ENCODE measurements around the gene NRXN3.

Gene NRXN3

DNA sequence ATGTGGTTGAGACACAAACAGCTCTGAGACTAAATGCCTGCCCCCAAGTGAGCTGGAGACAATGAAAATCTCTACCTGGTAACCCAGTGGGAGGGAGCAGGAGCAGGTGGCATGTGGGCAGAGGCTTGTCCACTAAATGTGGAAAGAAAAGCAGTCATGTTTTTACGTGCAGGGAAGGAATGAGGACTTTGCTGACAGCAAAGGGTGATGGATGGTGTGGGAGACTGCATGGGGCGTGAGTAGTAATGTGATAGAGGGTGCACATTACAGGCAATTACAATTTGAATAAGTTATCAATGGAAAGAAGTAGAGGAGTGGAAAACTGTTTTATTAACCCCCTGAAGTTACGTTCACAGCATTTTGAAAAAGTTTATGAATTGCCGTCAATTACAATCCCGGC lies 176.6 kb downstream of the NRXN3 start:
- H3K4me1 ChIP-seq (ENCODE audit: control insufficient read depth, insufficient read depth, low read length): no peaks in the 10 kb centered on the region
- ChIA-PET POLR2A (no interaction called here), CTCF (interaction anchor here (0.8 kb wide), 1 partner anchor 18 kb away, joined by 3 read pairs; no protein-coding TSS in a partner anchor)
- no peaks in the 10 kb centered on the region for H3K9me3 ChIP-seq (ENCODE audit: control insufficient read depth, insufficient read depth, low read depth, low read length)
- H3K4me3 ChIP-seq (ENCODE audit: low read depth, low read length): no peak overlapping the region
- H3K27ac ChIP-seq (ENCODE audit: extremely low read depth, low read depth, low read length): no peak overlapping the region
- TF ChIP-seq, protein P1, sequence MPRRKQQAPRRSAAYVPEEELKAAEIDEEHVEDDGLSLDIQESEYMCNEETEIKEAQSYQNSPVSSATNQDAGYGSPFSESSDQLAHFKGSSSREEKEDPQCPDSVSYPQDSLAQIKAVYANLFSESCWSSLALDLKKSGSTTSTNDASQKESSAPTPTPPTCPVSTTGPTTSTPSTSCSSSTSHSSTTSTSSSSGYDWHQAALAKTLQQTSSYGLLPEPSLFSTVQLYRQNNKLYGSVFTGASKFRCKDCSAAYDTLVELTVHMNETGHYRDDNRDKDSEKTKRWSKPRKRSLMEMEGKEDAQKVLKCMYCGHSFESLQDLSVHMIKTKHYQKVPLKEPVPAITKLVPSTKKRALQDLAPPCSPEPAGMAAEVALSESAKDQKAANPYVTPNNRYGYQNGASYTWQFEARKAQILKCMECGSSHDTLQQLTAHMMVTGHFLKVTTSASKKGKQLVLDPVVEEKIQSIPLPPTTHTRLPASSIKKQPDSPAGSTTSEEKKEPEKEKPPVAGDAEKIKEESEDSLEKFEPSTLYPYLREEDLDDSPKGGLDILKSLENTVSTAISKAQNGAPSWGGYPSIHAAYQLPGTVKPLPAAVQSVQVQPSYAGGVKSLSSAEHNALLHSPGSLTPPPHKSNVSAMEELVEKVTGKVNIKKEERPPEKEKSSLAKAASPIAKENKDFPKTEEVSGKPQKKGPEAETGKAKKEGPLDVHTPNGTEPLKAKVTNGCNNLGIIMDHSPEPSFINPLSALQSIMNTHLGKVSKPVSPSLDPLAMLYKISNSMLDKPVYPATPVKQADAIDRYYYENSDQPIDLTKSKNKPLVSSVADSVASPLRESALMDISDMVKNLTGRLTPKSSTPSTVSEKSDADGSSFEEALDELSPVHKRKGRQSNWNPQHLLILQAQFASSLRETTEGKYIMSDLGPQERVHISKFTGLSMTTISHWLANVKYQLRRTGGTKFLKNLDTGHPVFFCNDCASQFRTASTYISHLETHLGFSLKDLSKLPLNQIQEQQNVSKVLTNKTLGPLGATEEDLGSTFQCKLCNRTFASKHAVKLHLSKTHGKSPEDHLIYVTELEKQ (tag by site-specific recombination; IDR thresholded peaks at IDR 0.05; ENCODE audit: borderline replicate concordance): no peak
- no peak for TF ChIP-seq ZNF544 (tag by site-specific recombination; IDR thresholded peaks at IDR 0.05)
- no peak for TF ChIP-seq GLI2 (tag by site-specific recombination; IDR thresholded peaks at IDR 0.05; ENCODE audit: borderline replicate concordance, low read depth)
- no peak for TF ChIP-seq ZNF571 (tag by site-specific recombination; IDR thresholded peaks at IDR 0.05)
- TF ChIP-seq ZNF311 (tag by site-specific recombination; IDR thresholded peaks at IDR 0.05; ENCODE audit: borderline replicate concordance): no peak
- TF ChIP-seq, protein P2, sequence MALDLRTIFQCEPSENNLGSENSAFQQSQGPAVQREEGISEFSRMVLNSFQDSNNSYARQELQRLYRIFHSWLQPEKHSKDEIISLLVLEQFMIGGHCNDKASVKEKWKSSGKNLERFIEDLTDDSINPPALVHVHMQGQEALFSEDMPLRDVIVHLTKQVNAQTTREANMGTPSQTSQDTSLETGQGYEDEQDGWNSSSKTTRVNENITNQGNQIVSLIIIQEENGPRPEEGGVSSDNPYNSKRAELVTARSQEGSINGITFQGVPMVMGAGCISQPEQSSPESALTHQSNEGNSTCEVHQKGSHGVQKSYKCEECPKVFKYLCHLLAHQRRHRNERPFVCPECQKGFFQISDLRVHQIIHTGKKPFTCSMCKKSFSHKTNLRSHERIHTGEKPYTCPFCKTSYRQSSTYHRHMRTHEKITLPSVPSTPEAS (tag by site-specific recombination; IDR thresholded peaks at IDR 0.05): no peak
- no peaks in the 10 kb centered on the region for H3K36me3 ChIP-seq (ENCODE audit: control insufficient read depth in 2 of 2, insufficient read depth in 1 of 2, low read length in 2 of 2)

DNA sequence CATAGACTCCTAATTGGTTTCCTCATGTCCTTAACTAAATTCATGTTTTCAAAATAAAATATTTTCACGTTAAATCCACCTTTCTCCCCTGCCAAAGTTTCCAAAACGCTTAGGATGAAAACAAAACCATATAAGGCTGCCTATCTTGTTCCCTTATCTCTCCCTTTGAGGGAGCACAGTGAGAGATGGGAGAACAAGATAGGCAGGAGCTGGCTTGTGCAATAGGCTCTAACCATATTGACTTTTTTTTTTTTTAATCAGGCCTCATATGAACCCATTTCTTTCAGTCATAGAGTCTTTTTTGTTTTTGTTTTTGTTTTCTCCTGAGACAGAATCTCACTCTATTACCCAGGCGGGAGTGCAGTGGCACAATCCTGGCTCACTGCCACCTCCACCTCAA lies 184.9 kb downstream of the NRXN3 start:
- H3K4me1 ChIP-seq (ENCODE audit: control insufficient read depth, insufficient read depth, low read length): no peaks in the 10 kb centered on the region
- no peaks in the 10 kb centered on the region for H3K9me3 ChIP-seq (ENCODE audit: control insufficient read depth, insufficient read depth, low read depth, low read length)
- no peaks in the 10 kb centered on the region for H3K36me3 ChIP-seq (ENCODE audit: control insufficient read depth in 2 of 2, insufficient read depth in 1 of 2, low read length in 2 of 2)
- H3K27ac ChIP-seq (ENCODE audit: extremely low read depth, low read depth, low read length): no peak overlapping the region
- ChIA-PET POLR2A (no interaction called here), CTCF (no interaction called here)
- no peak overlapping the region for H3K4me3 ChIP-seq (ENCODE audit: low read depth, low read length)
- no peak for TF ChIP-seq BCL11A (tag by site-specific recombination; IDR thresholded peaks at IDR 0.05; ENCODE audit: low read depth)
- TF ChIP-seq, protein P3, sequence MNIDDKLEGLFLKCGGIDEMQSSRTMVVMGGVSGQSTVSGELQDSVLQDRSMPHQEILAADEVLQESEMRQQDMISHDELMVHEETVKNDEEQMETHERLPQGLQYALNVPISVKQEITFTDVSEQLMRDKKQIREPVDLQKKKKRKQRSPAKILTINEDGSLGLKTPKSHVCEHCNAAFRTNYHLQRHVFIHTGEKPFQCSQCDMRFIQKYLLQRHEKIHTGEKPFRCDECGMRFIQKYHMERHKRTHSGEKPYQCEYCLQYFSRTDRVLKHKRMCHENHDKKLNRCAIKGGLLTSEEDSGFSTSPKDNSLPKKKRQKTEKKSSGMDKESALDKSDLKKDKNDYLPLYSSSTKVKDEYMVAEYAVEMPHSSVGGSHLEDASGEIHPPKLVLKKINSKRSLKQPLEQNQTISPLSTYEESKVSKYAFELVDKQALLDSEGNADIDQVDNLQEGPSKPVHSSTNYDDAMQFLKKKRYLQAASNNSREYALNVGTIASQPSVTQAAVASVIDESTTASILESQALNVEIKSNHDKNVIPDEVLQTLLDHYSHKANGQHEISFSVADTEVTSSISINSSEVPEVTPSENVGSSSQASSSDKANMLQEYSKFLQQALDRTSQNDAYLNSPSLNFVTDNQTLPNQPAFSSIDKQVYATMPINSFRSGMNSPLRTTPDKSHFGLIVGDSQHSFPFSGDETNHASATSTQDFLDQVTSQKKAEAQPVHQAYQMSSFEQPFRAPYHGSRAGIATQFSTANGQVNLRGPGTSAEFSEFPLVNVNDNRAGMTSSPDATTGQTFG (tag by site-specific recombination; IDR thresholded peaks at IDR 0.05; ENCODE audit: borderline replicate concordance): no peak
- TF ChIP-seq ZNF626 (tag by site-specific recombination; IDR thresholded peaks at IDR 0.05): no peak
- TF ChIP-seq ZNF146 (tag by site-specific recombination; IDR thresholded peaks at IDR 0.05): no peak
- no peak for TF ChIP-seq KLF10 (tag by site-specific recombination; IDR thresholded peaks at IDR 0.05)
- no peak for TF ChIP-seq ZNF223 (tag by site-specific recombination; IDR thresholded peaks at IDR 0.05)
- TF ChIP-seq, protein P4, sequence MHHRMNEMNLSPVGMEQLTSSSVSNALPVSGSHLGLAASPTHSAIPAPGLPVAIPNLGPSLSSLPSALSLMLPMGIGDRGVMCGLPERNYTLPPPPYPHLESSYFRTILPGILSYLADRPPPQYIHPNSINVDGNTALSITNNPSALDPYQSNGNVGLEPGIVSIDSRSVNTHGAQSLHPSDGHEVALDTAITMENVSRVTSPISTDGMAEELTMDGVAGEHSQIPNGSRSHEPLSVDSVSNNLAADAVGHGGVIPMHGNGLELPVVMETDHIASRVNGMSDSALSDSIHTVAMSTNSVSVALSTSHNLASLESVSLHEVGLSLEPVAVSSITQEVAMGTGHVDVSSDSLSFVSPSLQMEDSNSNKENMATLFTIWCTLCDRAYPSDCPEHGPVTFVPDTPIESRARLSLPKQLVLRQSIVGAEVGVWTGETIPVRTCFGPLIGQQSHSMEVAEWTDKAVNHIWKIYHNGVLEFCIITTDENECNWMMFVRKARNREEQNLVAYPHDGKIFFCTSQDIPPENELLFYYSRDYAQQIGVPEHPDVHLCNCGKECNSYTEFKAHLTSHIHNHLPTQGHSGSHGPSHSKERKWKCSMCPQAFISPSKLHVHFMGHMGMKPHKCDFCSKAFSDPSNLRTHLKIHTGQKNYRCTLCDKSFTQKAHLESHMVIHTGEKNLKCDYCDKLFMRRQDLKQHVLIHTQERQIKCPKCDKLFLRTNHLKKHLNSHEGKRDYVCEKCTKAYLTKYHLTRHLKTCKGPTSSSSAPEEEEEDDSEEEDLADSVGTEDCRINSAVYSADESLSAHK (tag by site-specific recombination; IDR thresholded peaks at IDR 0.05): no peak
- no peak for TF ChIP-seq ZNF175 (tag by site-specific recombination; IDR thresholded peaks at IDR 0.05)
- TF ChIP-seq, protein P5, sequence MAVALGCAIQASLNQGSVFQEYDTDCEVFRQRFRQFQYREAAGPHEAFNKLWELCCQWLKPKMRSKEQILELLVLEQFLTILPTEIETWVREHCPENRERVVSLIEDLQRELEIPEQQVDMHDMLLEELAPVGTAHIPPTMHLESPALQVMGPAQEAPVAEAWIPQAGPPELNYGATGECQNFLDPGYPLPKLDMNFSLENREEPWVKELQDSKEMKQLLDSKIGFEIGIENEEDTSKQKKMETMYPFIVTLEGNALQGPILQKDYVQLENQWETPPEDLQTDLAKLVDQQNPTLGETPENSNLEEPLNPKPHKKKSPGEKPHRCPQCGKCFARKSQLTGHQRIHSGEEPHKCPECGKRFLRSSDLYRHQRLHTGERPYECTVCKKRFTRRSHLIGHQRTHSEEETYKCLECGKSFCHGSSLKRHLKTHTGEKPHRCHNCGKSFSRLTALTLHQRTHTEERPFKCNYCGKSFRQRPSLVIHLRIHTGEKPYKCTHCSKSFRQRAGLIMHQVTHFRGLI (tag by site-specific recombination; IDR thresholded peaks at IDR 0.05): no peak
- TF ChIP-seq, protein P6, sequence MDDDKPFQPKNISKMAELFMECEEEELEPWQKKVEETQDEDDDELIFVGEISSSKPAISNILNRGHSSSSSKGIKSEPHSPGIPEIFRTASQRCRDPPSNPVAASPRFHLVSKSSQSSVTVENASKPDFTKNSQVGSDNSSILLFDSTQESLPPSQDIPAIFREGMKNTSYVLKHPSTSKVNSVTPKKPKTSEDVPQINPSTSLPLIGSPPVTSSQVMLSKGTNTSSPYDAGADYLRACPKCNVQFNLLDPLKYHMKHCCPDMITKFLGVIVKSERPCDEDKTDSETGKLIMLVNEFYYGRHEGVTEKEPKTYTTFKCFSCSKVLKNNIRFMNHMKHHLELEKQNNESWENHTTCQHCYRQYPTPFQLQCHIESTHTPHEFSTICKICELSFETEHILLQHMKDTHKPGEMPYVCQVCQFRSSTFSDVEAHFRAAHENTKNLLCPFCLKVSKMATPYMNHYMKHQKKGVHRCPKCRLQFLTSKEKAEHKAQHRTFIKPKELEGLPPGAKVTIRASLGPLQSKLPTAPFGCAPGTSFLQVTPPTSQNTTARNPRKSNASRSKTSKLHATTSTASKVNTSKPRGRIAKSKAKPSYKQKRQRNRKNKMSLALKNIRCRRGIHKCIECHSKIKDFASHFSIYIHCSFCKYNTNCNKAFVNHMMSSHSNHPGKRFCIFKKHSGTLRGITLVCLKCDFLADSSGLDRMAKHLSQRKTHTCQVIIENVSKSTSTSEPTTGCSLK (tag by site-specific recombination; IDR thresholded peaks at IDR 0.05): no peak
- no peak for TF ChIP-seq YY1 (tag by site-specific recombination; IDR thresholded peaks at IDR 0.05)
- no peak for TF ChIP-seq ZNF677 (tag by site-specific recombination; IDR thresholded peaks at IDR 0.05)
- TF ChIP-seq, protein P7, sequence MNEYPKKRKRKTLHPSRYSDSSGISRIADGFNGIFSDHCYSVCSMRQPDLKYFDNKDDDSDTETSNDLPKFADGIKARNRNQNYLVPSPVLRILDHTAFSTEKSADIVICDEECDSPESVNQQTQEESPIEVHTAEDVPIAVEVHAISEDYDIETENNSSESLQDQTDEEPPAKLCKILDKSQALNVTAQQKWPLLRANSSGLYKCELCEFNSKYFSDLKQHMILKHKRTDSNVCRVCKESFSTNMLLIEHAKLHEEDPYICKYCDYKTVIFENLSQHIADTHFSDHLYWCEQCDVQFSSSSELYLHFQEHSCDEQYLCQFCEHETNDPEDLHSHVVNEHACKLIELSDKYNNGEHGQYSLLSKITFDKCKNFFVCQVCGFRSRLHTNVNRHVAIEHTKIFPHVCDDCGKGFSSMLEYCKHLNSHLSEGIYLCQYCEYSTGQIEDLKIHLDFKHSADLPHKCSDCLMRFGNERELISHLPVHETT (tag by site-specific recombination; IDR thresholded peaks at IDR 0.05): no peak
- TF ChIP-seq OSR2 (tag by site-specific recombination; IDR thresholded peaks at IDR 0.05): no peak
